ENCODE data around the gene MYO5C.
A peak's percentile ranks its signal among the peaks of the same experiment; 100 is the strongest.

The MYO5C gene

DNA sequence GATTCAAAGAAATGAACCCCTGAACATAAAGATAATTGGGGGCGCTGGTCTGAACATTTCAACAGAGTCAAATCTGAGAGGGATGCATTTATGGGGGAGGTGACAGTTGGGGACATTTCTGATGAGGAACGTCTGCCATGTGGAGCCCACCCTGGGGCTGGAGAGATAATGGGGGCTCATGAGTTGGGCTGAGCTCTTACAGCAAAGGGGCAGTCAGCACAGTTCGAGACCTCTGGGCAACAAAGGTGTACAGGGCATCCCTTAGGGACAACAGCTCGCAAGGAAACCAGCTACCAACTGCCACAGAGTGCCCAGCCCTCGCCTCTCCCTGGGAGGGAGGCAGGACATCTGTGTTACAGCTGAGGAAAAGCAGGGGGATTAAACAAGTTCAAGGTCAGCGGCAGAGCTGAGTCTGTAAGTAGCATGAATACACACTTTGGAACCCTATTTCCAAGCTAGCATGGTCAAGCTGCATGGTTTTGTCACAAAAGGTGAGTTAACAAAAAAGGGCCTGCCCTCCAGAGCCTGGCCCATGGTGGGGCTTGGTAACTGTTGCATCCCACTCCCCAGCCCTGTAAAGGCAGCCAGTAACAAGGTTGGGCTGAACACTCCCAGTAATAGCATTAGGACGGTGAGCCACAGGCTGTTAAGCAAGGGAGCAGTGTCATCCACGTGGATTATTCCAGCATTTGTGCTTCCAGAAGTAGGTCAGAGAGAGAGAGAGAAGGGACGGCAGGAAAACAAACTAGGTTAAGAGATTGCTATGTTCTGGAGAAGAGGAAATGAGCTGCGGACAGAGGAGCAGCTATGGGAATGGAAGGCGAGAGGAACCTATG lies 108.7 kb downstream of the MYO5C start:
- H3K27ac ChIP-seq (ENCODE audit: low read length) = no peak overlapping the region
- H3K4me2 ChIP-seq (ENCODE audit: low read length) = no peak overlapping the region
- no peaks in the 10 kb centered on the region for H3K79me2 ChIP-seq (ENCODE audit: low read length)
- no peaks in the 10 kb centered on the region for H3K9me3 ChIP-seq (ENCODE audit: insufficient read depth, low read length)
- H3K9ac ChIP-seq (ENCODE audit: low read length) = no peak overlapping the region
- H3K27me3 ChIP-seq (ENCODE audit: low read depth, low read length) = no peaks in the 10 kb centered on the region
- TF ChIP-seq, protein P1, sequence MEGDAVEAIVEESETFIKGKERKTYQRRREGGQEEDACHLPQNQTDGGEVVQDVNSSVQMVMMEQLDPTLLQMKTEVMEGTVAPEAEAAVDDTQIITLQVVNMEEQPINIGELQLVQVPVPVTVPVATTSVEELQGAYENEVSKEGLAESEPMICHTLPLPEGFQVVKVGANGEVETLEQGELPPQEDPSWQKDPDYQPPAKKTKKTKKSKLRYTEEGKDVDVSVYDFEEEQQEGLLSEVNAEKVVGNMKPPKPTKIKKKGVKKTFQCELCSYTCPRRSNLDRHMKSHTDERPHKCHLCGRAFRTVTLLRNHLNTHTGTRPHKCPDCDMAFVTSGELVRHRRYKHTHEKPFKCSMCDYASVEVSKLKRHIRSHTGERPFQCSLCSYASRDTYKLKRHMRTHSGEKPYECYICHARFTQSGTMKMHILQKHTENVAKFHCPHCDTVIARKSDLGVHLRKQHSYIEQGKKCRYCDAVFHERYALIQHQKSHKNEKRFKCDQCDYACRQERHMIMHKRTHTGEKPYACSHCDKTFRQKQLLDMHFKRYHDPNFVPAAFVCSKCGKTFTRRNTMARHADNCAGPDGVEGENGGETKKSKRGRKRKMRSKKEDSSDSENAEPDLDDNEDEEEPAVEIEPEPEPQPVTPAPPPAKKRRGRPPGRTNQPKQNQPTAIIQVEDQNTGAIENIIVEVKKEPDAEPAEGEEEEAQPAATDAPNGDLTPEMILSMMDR (IDR thresholded peaks at IDR 0.05; ENCODE audit: low read depth, low read length) = no peak
- TF ChIP-seq EZH2phosphoT487 (IDR thresholded peaks at IDR 0.05; ENCODE audit: low read depth) = no peak
- no peak overlapping the region for H2AFZ ChIP-seq (ENCODE audit: low read depth, low read length)
- no peaks in the 10 kb centered on the region for H3K36me3 ChIP-seq (replicated peaks; ENCODE audit: low read depth, low read length)
- no peak overlapping the region for H3K4me3 ChIP-seq (ENCODE audit: low read length)
- no peaks in the 10 kb centered on the region for H4K20me1 ChIP-seq (ENCODE audit: insufficient read depth, low read length)
- peaks cover 11% of the 10 kb centered on the region for H3K4me1 ChIP-seq (ENCODE audit: low read length)

DNA sequence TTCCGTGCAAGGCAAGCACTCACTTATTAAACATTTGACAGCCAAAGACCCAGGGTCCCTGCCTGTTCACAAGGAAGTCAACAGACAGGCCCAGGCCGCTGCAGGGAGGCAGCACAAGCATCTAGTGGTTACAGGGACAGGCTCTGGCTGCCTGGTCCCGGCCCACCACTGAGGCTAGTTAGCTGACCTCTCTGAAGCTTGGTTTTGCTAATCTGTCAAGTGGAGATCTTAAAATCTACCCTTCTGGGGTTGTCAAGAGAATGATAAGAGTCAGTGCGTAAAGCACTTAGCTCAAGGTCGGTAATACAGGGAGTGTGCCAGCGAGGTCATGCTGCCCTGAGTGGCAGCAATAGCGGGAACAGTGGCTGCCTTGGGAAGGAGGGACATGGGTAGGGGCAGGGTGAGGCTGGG lies 110.4 kb downstream of the MYO5C start:
- H3K27me3 ChIP-seq (ENCODE audit: low read depth, low read length) = no peaks in the 10 kb centered on the region
- no peak overlapping the region for H3K9ac ChIP-seq (ENCODE audit: low read length)
- H3K9me3 ChIP-seq (ENCODE audit: insufficient read depth, low read length) = no peaks in the 10 kb centered on the region
- peaks cover 15% of the 10 kb centered on the region for H3K4me1 ChIP-seq (ENCODE audit: low read length)
- H3K36me3 ChIP-seq (replicated peaks; ENCODE audit: low read depth, low read length) = no peaks in the 10 kb centered on the region
- TF ChIP-seq EZH2phosphoT487 (IDR thresholded peaks at IDR 0.05; ENCODE audit: low read depth) = no peak
- TF ChIP-seq, protein P1 (IDR thresholded peaks at IDR 0.05; ENCODE audit: low read depth, low read length) = no peak
- H3K79me2 ChIP-seq (ENCODE audit: low read length) = no peaks in the 10 kb centered on the region
- H3K4me3 ChIP-seq (ENCODE audit: low read length) = no peak overlapping the region
- no peak overlapping the region for H3K27ac ChIP-seq (ENCODE audit: low read length)
- H3K4me2 ChIP-seq (ENCODE audit: low read length) = no peak overlapping the region
- H2AFZ ChIP-seq (ENCODE audit: low read depth, low read length) = no peak overlapping the region
- no peaks in the 10 kb centered on the region for H4K20me1 ChIP-seq (ENCODE audit: insufficient read depth, low read length)

DNA sequence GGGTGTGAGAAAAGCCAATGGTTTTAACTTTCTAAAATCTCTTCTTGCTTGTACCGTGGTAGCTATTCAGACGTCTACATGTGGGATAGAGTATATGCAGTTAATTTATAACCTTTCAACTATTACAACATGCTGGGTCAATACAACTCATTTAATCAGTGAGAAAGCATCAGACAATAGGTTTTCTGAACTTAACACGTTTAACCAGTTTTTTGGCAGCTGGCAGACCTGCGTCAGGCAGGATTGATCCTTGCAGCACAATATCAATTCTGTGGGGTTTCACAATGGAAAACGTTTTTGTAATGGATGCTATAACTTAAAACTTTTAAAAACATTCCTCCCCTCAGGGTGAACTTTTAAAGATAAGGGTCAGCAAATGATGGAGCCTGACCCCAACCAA lies 110.9 kb downstream of the MYO5C start:
- Histone ChIP-seq H3K4me3 (ENCODE audit: low read length) (no peak overlapping the region), H3K4me1 (ENCODE audit: low read length) (peaks cover 15% of the 10 kb centered on the region)

DNA sequence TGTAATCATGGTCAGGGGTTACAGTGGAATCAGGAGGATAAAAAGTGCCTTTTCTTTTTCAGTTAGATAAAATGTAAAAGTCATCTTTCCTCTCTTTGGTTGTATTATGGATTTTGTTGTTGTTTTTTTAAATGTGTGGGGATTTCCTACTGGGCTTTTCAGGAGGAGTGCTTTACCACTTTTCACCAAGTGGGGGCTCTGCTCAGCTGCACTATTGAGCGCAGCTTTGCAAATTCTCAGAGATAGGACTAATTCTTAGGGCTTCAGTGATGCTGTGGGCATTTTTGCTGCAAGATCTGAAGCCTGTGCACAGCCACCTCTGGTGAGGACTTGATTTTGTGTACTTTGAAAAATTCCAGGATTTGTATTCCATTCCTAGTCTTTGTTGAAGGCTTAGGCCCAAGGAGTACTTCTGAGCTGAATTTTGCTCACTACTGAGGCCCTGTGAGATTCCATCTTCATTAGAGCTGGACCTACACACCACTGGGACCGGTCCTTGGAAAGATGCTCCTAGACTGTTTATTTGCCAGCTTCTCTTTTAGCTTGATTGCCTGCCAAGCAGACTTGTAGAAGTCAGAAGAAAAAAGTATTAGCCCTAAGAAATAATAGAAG lies 111.9 kb downstream of the MYO5C start:
- H3K27ac ChIP-seq (ENCODE audit: low read length) = no peak overlapping the region
- no peak overlapping the region for H3K4me2 ChIP-seq (ENCODE audit: low read length)
- no peaks in the 10 kb centered on the region for H3K36me3 ChIP-seq (replicated peaks; ENCODE audit: low read depth, low read length)
- H2AFZ ChIP-seq (ENCODE audit: low read depth, low read length) = no peak overlapping the region
- H3K4me1 ChIP-seq (ENCODE audit: low read length) = peaks cover 18% of the 10 kb centered on the region
- TF ChIP-seq EZH2phosphoT487 (IDR thresholded peaks at IDR 0.05; ENCODE audit: low read depth) = no peak
- TF ChIP-seq, protein P1 (IDR thresholded peaks at IDR 0.05; ENCODE audit: low read depth, low read length) = peak; percentile 88
- H3K27me3 ChIP-seq (ENCODE audit: low read depth, low read length) = no peaks in the 10 kb centered on the region
- peaks cover 5% of the 10 kb centered on the region for H4K20me1 ChIP-seq (ENCODE audit: insufficient read depth, low read length)
- H3K4me3 ChIP-seq (ENCODE audit: low read length) = no peak overlapping the region
- H3K79me2 ChIP-seq (ENCODE audit: low read length) = peaks cover 5% of the 10 kb centered on the region
- H3K9me3 ChIP-seq (ENCODE audit: insufficient read depth, low read length) = no peaks in the 10 kb centered on the region
- no peak overlapping the region for H3K9ac ChIP-seq (ENCODE audit: low read length)

More for the DNA sequence above, 110.9 kb downstream of the MYO5C start:
- H4K20me1 ChIP-seq (ENCODE audit: insufficient read depth, low read length) = no peaks in the 10 kb centered on the region
- no peaks in the 10 kb centered on the region for H3K27me3 ChIP-seq (ENCODE audit: low read depth, low read length)
- TF ChIP-seq, protein P1 (IDR thresholded peaks at IDR 0.05; ENCODE audit: low read depth, low read length) = no peak
- TF ChIP-seq EZH2phosphoT487 (IDR thresholded peaks at IDR 0.05; ENCODE audit: low read depth) = no peak
- H3K27ac ChIP-seq (ENCODE audit: low read length) = no peak overlapping the region
- H2AFZ ChIP-seq (ENCODE audit: low read depth, low read length) = no peak overlapping the region
- no peak overlapping the region for H3K9ac ChIP-seq (ENCODE audit: low read length)
- H3K79me2 ChIP-seq (ENCODE audit: low read length) = no peaks in the 10 kb centered on the region
- H3K4me2 ChIP-seq (ENCODE audit: low read length) = no peak overlapping the region
- no peaks in the 10 kb centered on the region for H3K9me3 ChIP-seq (ENCODE audit: insufficient read depth, low read length)
- H3K36me3 ChIP-seq (replicated peaks; ENCODE audit: low read depth, low read length) = no peaks in the 10 kb centered on the region

Data from OCI-LY3 (cell line).